Left lung (tissue), 10 donors: ENCODE results near the gene GRIN2C. TPM values are rescaled to one million over a fixed set of nuclear protein-coding genes. Genes with fewer than 3 reads are reported as not detected.
A peak's percentile ranks its signal among the peaks of the same experiment; 100 is the strongest.

Source experiments
- ATAC-seq: fragments of 200-7000 bp; cut with Tn5 transposase; one replicate; pipeline ENCODE4 v1.9.1; 2020; ENCODE audit warnings: moderate library complexity
- DNase-seq, 4 donors: peaks; one replicate each; pipeline ENCODE4 v3.0.0-alpha.2; 2013 to 2020
- H3K27ac ChIP-seq, 2 donors: fragments of 200-600 bp; sonication (generic) in 1 of 2; one replicate each; pipeline versions ENCODE4 v1.5.0 to v1.8.0; 2020 to 2021
- H3K27me3 ChIP-seq, 2 donors: fragments of 200-600 bp; sonication (generic) in 1 of 2; one replicate each; pipeline versions ENCODE4 v1.5.0 to v1.8.0; 2020 to 2021
- H3K36me3 ChIP-seq, 2 donors: fragments of 200-600 bp; sonication (generic) in 1 of 2; one replicate each; pipeline versions ENCODE4 v1.5.0 to v1.8.0; 2020 to 2021
- H3K4me1 ChIP-seq, 2 donors: fragments of 200-600 bp; one replicate each; pipeline ENCODE4 v1.8.0; 2021
- H3K4me3 ChIP-seq, 2 donors: fragments of 200-600 bp; sonication (generic) in 1 of 2; one replicate each; pipeline versions ENCODE4 v1.5.0 to v1.8.0; 2020 to 2021; ENCODE audit warnings: mild to moderate bottlenecking in 1 of 2
- H3K9me3 ChIP-seq, 2 donors: fragments of 200-600 bp; sonication (generic) in 1 of 2; one replicate each; pipeline versions ENCODE4 v1.5.0 to v1.8.0; 2020 to 2021
- intact Hi-C, 2 donors: fragments of 100-400 bp; cut with DNase I; formaldehyde crosslinking; loops; one replicate each; pipeline versions ENCODE4 v1.11.2 to v1.14.2; 2022
- polyA plus RNA-seq, 6 donors: library from polyadenylated mRNA; unstranded; fragments of 120-200 nt; gene quantifications; one replicate each; pipeline ENCODE4 v1.2.1, GENCODE V29; 2013; ENCODE audit not compliant: insufficient read length in 6 of 6
- total RNA-seq, 2 donors: library from RNA; stranded (reverse); fragmentation: NEBNext Ultra II Directional; extraction: Animal tissue kit (Norgen Biotek cat#: 25700); gene quantifications; one replicate each; pipeline ENCODE4 v1.2.1, GENCODE V29; 2021
- TF ChIP-seq, protein P1 (sequence below), 2 donors: fragments of 200-600 bp; sonication (generic) in 1 of 2; IDR thresholded peaks; one replicate each; pipeline versions ENCODE4 v1.5.0 to v1.8.0; 2021; ENCODE audit warnings: antibody characterized with exemption in 2 of 2
- donor health status: DM: no; HTN: yes; CAD: no.
- donor health status: DM: no; HTN: no; CAD: no.

Gene GRIN2C
- total and polyA plus RNA-seq, 8 donors = 0.15 to 0.43 (median 0.26) TPM; not detected in 1

DNA sequence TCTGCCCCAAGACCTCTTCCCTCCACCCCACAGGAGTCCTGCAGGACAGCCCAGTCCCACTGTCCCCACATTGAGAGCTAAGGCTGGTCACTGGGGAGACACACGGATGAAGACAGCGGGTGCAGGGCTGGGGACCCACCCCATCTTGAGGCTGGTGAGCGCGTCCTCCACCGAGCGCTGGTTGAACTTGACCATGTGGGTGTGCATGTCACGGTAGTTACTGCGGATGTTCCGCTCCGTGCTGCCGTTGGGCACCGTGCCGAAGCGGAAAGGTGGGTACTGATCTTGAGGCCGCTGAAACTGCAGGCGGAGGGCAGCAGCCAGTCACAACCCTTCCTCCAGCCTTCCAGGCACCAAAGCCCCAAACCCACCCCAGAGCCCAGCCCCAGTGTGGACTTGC is 13.1 kb downstream of the GRIN2C start:
- no peaks in the 10 kb centered on the region for H3K9me3 ChIP-seq
- no peak overlapping the region for H3K27ac ChIP-seq
- intact Hi-C loops = no loop called here
- H3K4me3 ChIP-seq = no peak overlapping the region
- TF ChIP-seq, protein P1, sequence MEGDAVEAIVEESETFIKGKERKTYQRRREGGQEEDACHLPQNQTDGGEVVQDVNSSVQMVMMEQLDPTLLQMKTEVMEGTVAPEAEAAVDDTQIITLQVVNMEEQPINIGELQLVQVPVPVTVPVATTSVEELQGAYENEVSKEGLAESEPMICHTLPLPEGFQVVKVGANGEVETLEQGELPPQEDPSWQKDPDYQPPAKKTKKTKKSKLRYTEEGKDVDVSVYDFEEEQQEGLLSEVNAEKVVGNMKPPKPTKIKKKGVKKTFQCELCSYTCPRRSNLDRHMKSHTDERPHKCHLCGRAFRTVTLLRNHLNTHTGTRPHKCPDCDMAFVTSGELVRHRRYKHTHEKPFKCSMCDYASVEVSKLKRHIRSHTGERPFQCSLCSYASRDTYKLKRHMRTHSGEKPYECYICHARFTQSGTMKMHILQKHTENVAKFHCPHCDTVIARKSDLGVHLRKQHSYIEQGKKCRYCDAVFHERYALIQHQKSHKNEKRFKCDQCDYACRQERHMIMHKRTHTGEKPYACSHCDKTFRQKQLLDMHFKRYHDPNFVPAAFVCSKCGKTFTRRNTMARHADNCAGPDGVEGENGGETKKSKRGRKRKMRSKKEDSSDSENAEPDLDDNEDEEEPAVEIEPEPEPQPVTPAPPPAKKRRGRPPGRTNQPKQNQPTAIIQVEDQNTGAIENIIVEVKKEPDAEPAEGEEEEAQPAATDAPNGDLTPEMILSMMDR (IDR thresholded peaks at IDR 0.05) = no peak
- peaks cover 8 to 19% of the 10 kb centered on the region in 2 donors for H3K4me1 ChIP-seq
- DNase-seq = peak in 1 of 4 donors; percentile 57
- no peaks in the 10 kb centered on the region for H3K36me3 ChIP-seq
- no peak for ATAC-seq
- peaks cover 6 to 54% of the 10 kb centered on the region in 2 donors for H3K27me3 ChIP-seq

DNA sequence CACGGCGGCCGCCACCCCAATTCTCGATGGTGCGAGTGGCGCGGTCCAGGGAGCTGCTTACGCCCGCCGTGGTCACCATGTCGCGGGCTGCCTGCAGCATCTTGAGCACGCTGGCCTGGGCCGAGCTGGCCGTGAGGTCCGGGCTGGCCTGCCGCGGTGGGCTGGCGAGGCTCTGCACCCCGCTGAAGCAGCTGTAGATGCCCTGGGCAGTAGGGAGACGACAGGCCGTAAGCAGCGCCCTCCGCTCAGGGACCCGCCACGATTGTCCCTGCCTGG is 16.4 kb downstream of the GRIN2C start:
- Histone ChIP-seq H3K4me1 (peaks cover 16 to 31% of the 10 kb centered on the region in 2 donors), H3K9me3 (no peaks in the 10 kb centered on the region), H3K27me3 (peaks cover 0 to 30% of the 10 kb centered on the region in 2 donors), H3K36me3 (peaks cover 0 to 12% of the 10 kb centered on the region in 2 donors), H3K27ac (no peak overlapping the region), H3K4me3 (peak overlapping the region in 1 of 2 donors; percentile 28)
- TF ChIP-seq, protein P1 (IDR thresholded peaks at IDR 0.05) = no peak
- intact Hi-C loops = no loop called here
- DNase-seq = no peak
- no peak for ATAC-seq

DNA sequence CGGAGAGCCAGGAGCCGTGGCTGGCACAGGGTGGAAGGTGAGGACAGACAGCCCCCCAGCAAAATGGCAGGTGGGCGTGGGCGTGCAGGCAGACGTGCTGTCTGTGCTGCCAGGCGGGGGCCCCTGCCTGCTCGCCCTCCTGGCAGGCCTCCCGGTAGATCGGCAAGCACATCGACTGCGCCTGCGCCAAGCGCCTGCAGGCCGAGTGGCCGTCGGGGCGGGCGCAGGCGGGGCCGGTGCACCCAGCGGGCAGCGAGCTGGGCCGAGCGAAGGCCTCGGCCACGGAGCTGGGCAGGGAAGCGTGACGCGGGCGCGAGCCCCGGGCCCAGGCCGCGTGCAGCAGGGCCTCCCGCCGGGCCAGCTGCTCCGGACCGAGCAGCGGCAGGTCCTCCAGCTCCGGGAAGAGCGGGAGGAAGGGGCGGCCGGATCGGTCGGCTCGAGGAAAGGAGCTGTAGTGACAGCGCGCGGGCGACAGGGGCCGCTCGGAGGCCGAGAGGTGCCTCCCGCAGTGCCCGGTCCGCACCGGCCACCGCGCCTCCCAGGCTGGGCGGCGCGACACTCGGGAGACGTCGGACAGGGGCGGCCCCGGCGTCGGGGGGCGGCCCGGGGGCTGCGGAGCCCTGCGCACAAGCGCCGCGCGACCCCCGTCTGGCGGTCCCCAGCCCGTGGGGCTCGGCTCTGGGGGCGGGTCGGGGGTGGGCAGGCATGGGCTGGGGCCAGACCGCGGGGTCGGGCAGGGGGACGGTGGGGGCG is 16.9 kb downstream of the GRIN2C start:
- Histone ChIP-seq H3K4me1 (peaks cover 16 to 31% of the 10 kb centered on the region in 2 donors), H3K9me3 (no peaks in the 10 kb centered on the region), H3K4me3 (peak overlapping the region; percentile 28 to 36), H3K36me3 (peaks cover 0 to 16% of the 10 kb centered on the region in 2 donors), H3K27me3 (peaks cover 0 to 30% of the 10 kb centered on the region in 2 donors), H3K27ac (no peak overlapping the region)
- intact Hi-C loops = no loop called here
- TF ChIP-seq, protein P1 (IDR thresholded peaks at IDR 0.05) = peak; percentile 53 to 66
- ATAC-seq (peak; percentile 92), DNase-seq (peak; percentile 29 to 90 (median 74))

DNA sequence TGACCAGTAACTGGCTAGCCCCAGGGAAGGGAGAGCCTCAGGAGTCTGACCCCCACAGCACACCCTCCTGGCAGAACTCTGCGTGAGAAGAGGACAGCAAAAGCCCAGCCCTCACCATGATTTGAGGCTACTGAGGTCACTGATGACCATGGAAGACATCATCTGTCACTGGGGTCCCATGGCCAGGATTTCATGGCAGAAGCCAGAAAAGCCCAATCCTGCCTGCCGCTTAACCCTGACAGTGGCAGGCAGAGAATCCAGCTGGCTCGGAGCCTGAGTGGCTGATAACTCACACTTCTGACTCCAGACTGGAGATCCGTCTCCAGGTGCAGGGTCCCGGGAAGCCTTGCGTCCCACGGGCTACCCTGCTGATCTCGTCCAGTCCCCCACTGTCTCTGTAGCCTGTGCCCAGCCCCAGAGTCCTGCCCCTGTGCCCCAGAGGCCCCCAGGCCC is 17.5 kb downstream of the GRIN2C start:
- H3K27me3 ChIP-seq = peaks cover 0 to 30% of the 10 kb centered on the region in 2 donors
- no peak overlapping the region for H3K27ac ChIP-seq
- TF ChIP-seq, protein P1 (IDR thresholded peaks at IDR 0.05) = no peak
- peaks cover 16 to 31% of the 10 kb centered on the region in 2 donors for H3K4me1 ChIP-seq
- peaks cover 0 to 22% of the 10 kb centered on the region in 2 donors for H3K36me3 ChIP-seq
- intact Hi-C loops = no loop called here
- ATAC-seq (no peak), DNase-seq (no peak)
- peak overlapping the region; percentile 28 to 36 for H3K4me3 ChIP-seq
- no peaks in the 10 kb centered on the region for H3K9me3 ChIP-seq

DNA sequence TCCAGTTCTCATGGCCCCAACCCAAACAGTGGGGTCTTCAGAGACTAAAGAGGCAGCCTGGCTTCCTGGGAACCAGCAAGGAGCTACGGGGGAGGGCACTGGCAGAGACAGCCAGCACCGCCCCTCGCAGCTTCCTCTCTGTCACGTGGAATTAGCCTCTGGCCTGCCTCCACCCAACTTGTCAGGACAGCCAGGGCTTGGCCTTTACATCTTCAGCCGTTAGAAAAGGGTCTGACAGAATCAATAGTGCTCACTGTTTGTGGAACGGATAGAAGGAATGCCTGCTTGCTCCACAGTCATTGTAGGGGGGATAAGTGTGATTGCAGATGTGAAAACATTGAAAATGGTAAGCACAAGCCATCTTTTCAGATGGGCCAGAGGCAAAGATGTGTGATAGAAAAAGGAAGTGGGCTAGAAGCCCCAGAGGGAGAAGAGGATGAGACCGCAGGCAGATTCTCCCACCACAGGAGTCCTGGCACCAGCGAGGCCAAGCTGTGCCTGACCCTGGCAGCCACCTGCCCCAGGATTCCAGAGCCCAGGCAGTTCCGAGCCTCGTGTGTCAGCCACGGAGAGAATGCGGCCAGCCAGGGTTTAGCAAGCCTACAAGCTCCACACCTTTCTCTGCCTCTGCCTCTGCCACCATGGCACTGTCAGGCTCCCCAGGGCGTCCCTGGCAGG is 18.6 kb downstream of the GRIN2C start:
- TF ChIP-seq, protein P1 (IDR thresholded peaks at IDR 0.05) = no peak
- Histone ChIP-seq H3K4me3 (no peak overlapping the region), H3K4me1 (peaks cover 16 to 31% of the 10 kb centered on the region in 2 donors), H3K27ac (peak overlapping the region in 1 of 2 donors; percentile 17), H3K36me3 (peaks cover 0 to 32% of the 10 kb centered on the region in 2 donors), H3K9me3 (no peaks in the 10 kb centered on the region), H3K27me3 (peaks cover 0 to 28% of the 10 kb centered on the region in 2 donors)
- peak; percentile 38 for ATAC-seq
- intact Hi-C loops = no loop called here
- DNase-seq = peak in 3 of 4 donors; percentile 44 to 80 (median 79)
